GM21447 (cell line): ENCODE data around the gene TTC7B.

ENCODE experiments used
- ATAC-seq: cut with Tn5 transposase; IDR thresholded peaks from one replicate; pipeline ENCODE4 v1.9.1; 2021; ENCODE audit not compliant: unreplicated experiment

The TTC7B gene

DNA sequence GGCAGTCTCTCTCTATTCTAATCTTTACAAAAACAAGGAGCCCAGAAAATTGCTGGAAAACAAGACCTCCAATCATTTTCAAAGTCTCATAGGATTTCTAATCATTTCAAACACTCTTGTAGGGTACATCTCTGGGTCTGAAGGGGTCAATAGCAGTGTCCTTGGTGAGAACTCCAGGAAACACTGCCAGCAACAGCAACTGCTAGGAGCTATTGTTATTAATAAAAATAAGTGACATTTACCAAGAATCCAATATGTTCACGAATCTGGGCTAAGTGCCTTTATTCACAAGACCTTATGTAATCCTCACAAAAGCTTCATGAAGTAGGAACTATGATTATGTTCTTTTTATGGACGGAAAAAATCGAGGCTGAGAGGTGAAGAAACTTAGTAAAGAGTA lies 72.8 kb downstream of the TTC7B start:
- ATAC-seq = no peak

DNA sequence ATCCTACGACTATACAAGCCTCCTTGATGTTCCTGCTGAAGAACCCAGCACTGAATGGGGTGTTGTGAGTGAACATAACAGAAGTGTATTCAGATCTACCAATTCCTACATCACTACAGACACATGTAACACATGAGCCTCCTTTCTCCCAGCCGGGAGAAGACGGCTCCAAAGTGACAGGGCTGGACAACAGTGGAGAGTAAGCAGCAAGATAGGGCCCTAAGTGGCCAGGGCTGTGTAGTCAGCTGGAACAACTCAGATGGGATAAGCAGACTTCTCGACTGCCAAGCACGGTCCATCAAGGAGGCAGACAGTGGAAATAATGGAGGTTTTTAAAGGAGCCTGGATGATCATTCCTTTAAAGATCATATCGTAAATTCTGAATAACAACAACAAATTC lies 73.5 kb downstream of the TTC7B start:
- no peak for ATAC-seq

DNA sequence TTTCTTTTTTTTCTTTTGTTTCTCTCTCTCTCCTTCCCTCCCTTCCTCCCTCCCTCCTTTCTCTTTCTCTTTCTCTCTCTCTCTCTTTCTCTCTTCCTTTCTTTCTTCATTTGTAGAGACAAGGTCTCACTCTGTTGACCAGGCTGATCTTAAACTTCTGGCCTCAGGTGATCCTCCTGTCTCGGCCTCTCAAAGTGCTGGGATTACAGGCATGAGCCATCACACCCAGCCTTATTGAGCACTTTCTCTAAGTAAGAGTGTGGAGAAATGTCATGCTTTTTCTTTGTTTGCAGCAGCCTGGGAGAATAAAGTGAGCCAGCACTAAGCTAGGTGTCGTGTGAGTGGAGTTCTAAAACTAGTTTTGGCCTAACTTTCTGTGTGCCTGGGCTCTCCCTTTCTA lies 74.0 kb downstream of the TTC7B start:
- ATAC-seq = no peak

DNA sequence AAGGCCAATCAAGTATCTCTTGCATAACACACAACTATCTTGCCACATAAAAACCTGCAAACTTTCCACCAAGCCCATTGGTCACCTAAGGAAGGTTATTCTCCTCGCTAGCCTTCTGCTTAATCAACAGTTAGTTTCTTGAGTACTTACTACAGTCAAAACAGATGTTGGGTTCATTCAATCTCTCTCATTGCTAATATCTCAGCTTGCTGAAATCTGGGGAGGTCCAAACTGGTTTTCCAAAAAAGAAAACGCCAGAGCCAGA lies 74.6 kb downstream of the TTC7B start:
- ATAC-seq = no peak

- ATAC-seq = no peak
These were observed 75.1 kb downstream of the TTC7B start for GRCh38 chr14:90740946-90741681.

DNA sequence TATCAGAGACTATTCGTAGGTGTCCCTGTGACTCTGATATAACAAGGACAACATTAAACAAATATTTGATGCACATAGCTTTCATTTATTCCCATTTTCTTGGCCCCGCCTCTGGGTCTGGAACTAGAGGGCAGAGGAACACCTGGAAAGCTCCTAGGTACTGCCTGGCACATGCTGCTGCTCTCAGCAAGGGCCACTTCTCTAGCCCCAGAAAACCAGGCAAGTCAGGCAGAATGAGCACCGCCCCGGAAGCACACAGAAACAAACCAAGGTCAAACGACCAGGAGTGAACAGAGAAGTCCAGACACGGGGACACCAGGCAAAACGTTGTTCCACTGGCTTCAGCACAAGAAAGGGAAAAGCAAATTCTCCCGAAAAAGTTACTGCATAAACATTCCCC lies 76.1 kb downstream of the TTC7B start:
- no peak for ATAC-seq

GRCh38 chr14:90739318-90740068 lies 76.7 kb downstream of the TTC7B start:
- ATAC-seq = no peak

DNA sequence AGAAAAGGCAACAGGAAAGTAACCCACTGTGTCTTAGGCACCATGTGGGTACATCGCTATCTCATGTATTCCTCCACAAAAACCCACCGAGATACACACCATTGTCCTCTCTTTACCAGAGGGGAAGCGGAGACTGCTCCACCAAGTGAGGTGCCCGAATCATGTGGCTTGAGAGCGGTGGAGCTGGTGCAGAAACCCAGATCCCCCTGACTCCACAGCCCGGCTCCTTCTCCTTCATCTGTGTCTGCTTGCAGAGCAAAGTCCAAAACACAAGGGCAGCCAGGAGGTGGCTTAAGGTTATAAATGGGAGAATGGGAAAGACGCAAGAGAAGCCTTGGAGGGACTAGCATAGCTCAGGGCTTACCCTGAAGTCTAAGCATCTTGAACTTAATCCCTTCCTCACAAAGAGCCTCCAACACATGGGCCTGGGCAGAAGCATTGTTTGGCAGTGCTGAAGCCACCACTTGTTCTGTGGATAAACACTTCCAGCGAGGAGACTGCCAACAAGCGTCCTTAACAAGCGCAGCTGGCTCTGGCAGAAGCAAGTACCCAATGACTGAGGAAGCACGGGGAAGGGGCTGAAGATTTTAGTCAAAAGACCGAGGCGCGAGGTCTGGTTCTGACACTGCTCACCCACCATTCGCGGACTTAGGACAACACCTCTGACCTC lies 83.0 kb downstream of the TTC7B start:
- no peak for ATAC-seq

- no peak for ATAC-seq
These were observed 83.5 kb downstream of the TTC7B start for GRCh38 chr14:90732718-90733117.

DNA sequence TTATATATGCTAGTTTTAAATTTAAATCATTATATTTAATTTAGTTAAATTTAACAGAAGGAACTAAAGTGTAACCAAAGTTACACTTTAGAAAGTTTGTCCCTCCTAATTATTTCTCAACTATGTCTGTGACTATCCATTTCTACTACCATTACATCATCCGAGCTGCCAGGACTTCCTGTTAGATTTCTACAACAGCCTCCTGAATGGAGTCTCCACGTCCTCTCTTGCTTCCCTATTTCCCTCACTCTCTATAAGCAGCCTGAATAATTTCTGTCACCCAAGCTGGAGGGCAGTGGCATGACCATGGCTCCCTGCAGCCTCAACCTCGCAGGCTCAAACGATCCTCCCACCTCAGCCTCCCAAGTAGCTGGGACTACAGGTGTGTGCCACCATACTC lies 84.1 kb downstream of the TTC7B start:
- ATAC-seq = no peak

DNA sequence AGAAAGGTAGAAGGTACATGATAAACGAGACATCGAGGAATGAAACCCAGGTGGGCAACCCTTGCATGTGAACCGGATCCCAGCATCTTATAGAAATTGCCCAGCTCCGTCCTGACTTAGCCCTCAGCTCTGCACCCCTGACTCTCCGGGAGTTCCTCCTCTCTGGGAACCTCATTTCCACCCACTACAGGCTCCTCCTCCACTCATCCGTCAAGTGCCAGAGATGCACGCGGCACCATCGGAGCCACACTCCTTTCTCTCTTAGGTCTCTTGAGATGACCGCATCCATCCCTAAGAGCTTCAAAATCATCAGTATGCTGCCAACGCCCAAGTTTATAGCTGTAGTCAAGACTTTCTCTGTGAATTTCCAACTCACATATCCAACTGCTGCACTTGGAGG lies 84.7 kb downstream of the TTC7B start:
- no peak for ATAC-seq

- no peak for ATAC-seq
These were observed 85.9 kb downstream of the TTC7B start for GRCh38 chr14:90730206-90730766.

DNA sequence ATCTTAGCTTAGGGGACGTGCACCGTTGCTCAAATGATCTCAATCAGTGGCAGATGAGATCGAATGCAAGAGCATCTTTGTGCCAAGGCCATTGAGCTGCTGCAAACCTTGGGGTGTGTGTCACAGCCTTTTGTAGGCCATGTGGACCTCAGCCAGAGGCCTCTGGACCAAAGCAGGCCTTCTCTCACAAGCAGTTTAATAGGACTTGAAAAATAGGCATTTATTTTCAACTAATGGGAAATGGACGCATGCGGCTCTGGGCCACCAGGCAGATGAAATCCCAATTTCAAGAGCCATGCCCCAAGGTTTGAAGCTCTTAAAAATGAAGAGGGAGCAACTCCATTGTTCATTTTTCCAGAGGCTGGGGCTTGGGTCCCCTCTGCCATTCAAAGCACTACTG lies 87.3 kb downstream of the TTC7B start:
- no peak for ATAC-seq

- no peak for ATAC-seq
These were observed 89.1 kb downstream of the TTC7B start for GRCh38 chr14:90727082-90727481.

GRCh38 chr14:90726656-90727055 lies 89.6 kb downstream of the TTC7B start:
- no peak for ATAC-seq

DNA sequence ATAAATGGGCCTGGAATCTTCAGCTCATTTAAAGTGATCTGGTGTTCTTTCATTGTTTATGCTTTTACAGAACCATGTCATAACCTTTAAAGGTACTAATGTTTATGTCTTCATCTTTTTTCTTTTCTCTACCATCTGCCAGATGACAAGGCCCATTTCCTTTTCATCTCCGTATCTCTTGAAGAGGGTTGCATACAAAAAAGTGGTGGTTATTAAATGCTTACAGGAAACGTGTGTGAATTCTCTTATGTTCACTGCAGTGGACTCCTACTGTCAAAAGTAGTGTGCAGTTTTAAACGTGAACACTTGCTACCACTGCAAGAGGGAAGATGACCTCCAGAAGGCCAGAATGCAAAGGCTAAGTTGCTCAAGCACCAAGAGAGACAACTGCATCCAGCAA lies 91.4 kb downstream of the TTC7B start:
- no peak for ATAC-seq

- ATAC-seq = no peak
These were observed 93.6 kb downstream of the TTC7B start for GRCh38 chr14:90722590-90722989.

DNA sequence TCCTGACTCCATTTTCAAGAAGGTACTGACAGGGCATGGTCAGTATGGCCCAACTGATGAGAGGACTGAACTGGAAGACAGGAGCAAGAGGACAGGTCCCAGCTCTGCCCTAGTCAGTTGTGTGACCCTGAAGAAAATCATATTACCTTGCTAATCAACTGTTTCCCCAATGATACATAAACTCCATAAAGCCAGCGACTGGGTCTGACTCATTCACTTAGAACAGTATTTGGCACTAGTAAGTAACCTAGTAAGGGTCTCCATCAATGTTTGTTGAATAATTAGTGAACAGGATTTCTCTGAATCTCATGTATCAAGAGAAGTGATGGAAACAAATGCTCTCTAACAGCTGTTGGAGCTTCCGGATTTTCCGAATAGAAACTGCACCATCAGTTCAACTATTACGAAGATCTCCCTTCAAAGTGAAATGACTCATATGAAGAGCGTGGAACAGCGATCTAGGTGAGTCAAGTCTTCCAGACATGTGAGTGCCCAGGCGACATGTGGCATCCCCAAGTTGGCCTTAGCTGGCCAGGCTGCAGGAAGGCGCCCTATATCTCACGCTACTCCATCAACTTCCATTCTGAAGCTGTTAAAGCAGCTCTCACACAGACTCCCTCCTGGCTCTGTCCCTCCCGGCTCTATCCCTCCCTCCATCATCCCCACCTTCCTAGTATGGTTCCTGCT lies 94.5 kb downstream of the TTC7B start:
- no peak for ATAC-seq

DNA sequence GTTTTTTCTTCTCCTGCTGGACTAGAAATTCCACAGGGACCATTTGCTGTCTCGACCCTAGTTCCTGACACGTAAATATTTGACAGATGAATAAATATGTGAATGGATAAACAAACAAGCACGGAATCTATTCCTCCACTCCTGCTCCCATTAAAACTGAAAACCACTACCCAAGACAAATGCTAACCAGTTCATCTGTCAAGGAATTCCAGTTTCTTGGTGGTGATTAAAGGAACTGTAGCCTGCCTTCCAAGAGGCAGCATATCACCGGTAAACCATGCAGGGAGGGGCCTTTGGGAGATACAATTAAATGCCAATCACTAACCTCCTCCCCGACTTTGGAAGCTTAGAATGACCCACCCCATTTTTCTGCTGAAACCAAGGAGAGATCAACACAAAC lies 95.4 kb downstream of the TTC7B start:
- no peak for ATAC-seq

DNA sequence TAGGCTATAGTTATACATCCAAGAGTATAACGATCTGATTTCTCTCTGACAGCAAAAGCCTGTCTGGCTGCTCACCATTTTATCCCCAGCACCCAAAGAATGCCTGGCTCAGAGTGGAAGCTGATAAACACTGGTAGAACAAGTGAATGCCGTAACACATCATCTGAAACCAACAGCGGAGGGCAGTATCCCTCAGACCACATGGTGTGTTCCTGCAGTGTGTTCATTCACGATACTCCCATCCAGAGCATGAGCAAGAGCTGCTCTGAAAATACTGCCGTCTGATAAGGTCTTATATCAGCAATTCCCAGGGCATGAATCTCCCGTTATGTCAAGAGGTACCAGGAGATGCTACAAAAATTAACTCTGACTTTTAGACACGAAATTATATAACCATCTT lies 95.9 kb downstream of the TTC7B start:
- ATAC-seq = no peak

DNA sequence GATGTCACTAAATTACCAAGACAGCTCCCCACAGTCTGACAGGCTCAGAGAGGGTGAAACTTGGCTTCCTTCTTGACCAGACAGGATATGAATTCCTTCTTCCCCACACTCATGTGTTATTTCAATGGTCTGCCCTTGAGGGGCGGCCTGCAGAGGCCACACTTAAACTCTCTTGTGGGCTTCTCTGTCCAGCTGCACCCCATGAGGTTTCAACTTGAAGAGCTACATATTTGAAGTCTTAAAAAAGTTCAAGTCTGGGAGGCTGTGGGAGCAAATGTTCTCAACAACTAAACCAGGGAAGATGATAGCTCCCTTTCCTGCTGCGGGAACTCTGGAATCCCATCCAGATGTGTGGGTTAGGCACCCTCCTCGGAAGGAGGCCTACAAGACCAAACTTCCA lies 98.3 kb downstream of the TTC7B start:
- no peak for ATAC-seq

DNA sequence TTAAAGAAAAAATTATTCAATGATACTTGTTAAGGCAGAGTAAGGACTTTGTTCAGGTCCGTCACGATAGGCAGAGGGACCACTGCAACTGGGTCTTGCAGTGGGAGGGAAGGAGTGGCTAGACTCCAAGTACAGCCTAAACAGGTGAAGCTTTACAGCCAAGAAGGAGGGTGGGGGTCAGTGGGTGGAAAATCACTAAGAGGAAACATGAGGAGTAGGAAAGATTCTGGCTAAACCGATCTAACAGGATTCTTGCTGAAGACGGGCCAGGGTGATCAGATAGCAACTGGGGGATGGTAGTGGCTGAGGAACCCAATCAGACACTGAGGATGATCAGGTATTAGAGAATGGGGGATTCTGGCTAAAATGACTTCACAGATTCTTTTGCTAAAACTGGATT lies 100.2 kb downstream of the TTC7B start:
- ATAC-seq = no peak
